SHP77 treated with DMSO at 0.1 percent for 48 hours (cell line): ENCODE results near the gene HDAC3.

Experiments
- DNase-seq: peaks from one replicate; lab custom pipeline; 2025; lab: John Stamatoyannopoulos, UW

Gene HDAC3

GRCh38 chr5:141636413-141637122, at the start of gene HDAC3, which contains the start of gene RELL2:
HDAC3 (minus strand) TSS chr5:141636849; CDS start chr5:141636790, 59 bp downstream.
RELL2 (plus strand) TSS chr5:141636997; CDS start chr5:141638226, 1,229 bp downstream.
- DNase-seq: peak; percentile 60

GRCh38 chr5:141685591-141685990, 48.9 kb upstream of the HDAC3 start:
- DNase-seq: no peak

- DNase-seq: no peak
These were observed 47.0 kb upstream of the HDAC3 start for GRCh38 chr5:141683596-141684141.

- no peak for DNase-seq
These were observed 45.3 kb upstream of the HDAC3 start, which contains the start of gene ARAP3 for GRCh38 chr5:141681695-141682641. ARAP3 (minus strand) TSS chr5:141682230; CDS start chr5:141680486, 1,744 bp downstream.

GRCh38 chr5:141681295-141681694, 44.6 kb upstream of the HDAC3 start:
- DNase-seq: no peak

GRCh38 chr5:141680751-141681201, 44.1 kb upstream of the HDAC3 start:
- DNase-seq: peak; percentile 56

- DNase-seq: no peak
These were observed 43.5 kb upstream of the HDAC3 start for GRCh38 chr5:141680178-141680577.

GRCh38 chr5:141677415-141677814, 40.8 kb upstream of the HDAC3 start:
- no peak for DNase-seq

GRCh38 chr5:141675672-141676071, 39.0 kb upstream of the HDAC3 start:
- no peak for DNase-seq

- DNase-seq: no peak
These were observed 38.1 kb upstream of the HDAC3 start for GRCh38 chr5:141674747-141675146.

- no peak for DNase-seq
These were observed 36.5 kb upstream of the HDAC3 start for GRCh38 chr5:141672841-141673813.

GRCh38 chr5:141672071-141672840, 35.6 kb upstream of the HDAC3 start:
- no peak for DNase-seq

- no peak for DNase-seq
These were observed 32.9 kb upstream of the HDAC3 start for GRCh38 chr5:141669520-141669919.

GRCh38 chr5:141668601-141669265, 32.1 kb upstream of the HDAC3 start:
- DNase-seq: no peak

GRCh38 chr5:141665995-141666940, 29.6 kb upstream of the HDAC3 start:
- DNase-seq: no peak

- no peak for DNase-seq
These were observed 28.2 kb upstream of the HDAC3 start for GRCh38 chr5:141664733-141665461.

- DNase-seq: no peak
These were observed 26.9 kb upstream of the HDAC3 start for GRCh38 chr5:141663506-141663905.

- DNase-seq: no peak
These were observed 25.4 kb upstream of the HDAC3 start for GRCh38 chr5:141662028-141662427.
